Measurements from ENCODE around the gene SPATA31D1.

- no peak for TF ChIP-seq CTCF (conservative IDR thresholded peaks at IDR 0.05; ENCODE audit: low read depth, low read length)
- TF ChIP-seq EZH2 (IDR thresholded peaks at IDR 0.05; ENCODE audit: borderline replicate concordance, low read depth, low read length, poor library complexity, severe bottlenecking), result no peak
These were observed 35.5 kb upstream of the SPATA31D1 start for GRCh38 chr9:81953096-81953495.

Measured in A673 (cell line).